T-helper 1 cell treated with Interleukin-12 subunit alpha and Interleukin-12 subunit beta and Interleukin-4 antibody, amounts not matched to agents 30 ng/mL and 1 ng/mL, for 36 hours (primary cell): ENCODE results near the gene CDC20B. TPM values are rescaled to one million over a fixed set of nuclear protein-coding genes. Genes with fewer than 3 reads are reported as not detected.

Experiments
- intact Hi-C: fragments of 100-400 bp; cut with micrococcal nuclease; formaldehyde crosslinking; loops from one replicate; pipeline ENCODE4 v1.15.1; 2024
- total RNA-seq: library from RNA; stranded (reverse); gene quantifications from 2 replicates; pipeline ENCODE4 v1.2.3, GENCODE V29; 2022

Gene CDC20B
- total RNA-seq: 0.12 and 0.17 TPM in 2 replicates

GRCh38 chr5:55172937-55173686 is at the start of gene CDC20B:
Gene CDC20B (minus strand): TSS chr5:55173177. CDS start chr5:55173000, 177 bp downstream.
- intact Hi-C loops: loop anchor here (1.0 to 5.0 kb wide), 18 partner anchors 26 to 1154 kb away; partner anchors contain the start of genes ARL15, DHX29, GZMA and MTREX

- intact Hi-C loops: no loop called here
These were observed 49.4 kb upstream of the CDC20B start for GRCh38 chr5:55222092-55222984.

- intact Hi-C loops: loop anchor here (1.0 kb wide), 1 partner anchor 10 kb away; no protein-coding TSS in a partner anchor
These were observed 47.6 kb upstream of the CDC20B start for GRCh38 chr5:55220433-55221185.

- intact Hi-C loops: loop anchor here (1.0 kb wide), 1 partner anchor 11 kb away; no protein-coding TSS in a partner anchor
These were observed 46.8 kb upstream of the CDC20B start for GRCh38 chr5:55219770-55220169.

GRCh38 chr5:55218967-55219366 is 46.0 kb upstream of the CDC20B start:
- intact Hi-C loops: no loop called here

GRCh38 chr5:55211184-55211874 is 38.4 kb upstream of the CDC20B start:
- intact Hi-C loops: no loop called here

- intact Hi-C loops: no loop called here
These were observed 32.0 kb upstream of the CDC20B start for GRCh38 chr5:55205001-55205400.

- intact Hi-C loops: no loop called here
These were observed 18.2 kb upstream of the CDC20B start for GRCh38 chr5:55191165-55191564.

- intact Hi-C loops: no loop called here
These were observed 15.9 kb upstream of the CDC20B start for GRCh38 chr5:55188656-55189540.

- intact Hi-C loops: no loop called here
These were observed 14.4 kb upstream of the CDC20B start for GRCh38 chr5:55187370-55187769.

- intact Hi-C loops: no loop called here
These were observed 7.0 kb upstream of the CDC20B start for GRCh38 chr5:55180016-55180415.

- intact Hi-C loops: no loop called here
These were observed 4.1 kb upstream of the CDC20B start for GRCh38 chr5:55177078-55177477.

- intact Hi-C loops: no loop called here
These were observed 3.3 kb upstream of the CDC20B start for GRCh38 chr5:55176176-55176818.

GRCh38 chr5:55175781-55176175 is 2.8 kb upstream of the CDC20B start:
- intact Hi-C loops: no loop called here

- intact Hi-C loops: loop anchor here (1.0 to 5.0 kb wide), 12 partner anchors 27 to 1154 kb away; partner anchors contain the start of genes ARL15, GZMA, SLC38A9 and SNX18
These were observed 782 bp upstream of the CDC20B start for GRCh38 chr5:55173687-55174230.

GRCh38 chr5:55172051-55172899 is 702 bp downstream of the CDC20B start:
- intact Hi-C loops: loop anchor here (1.0 to 5.0 kb wide), 16 partner anchors 25 to 1155 kb away; partner anchors contain the start of genes ARL15, DHX29, GZMA and MTREX

GRCh38 chr5:55171471-55171870 is 1.5 kb downstream of the CDC20B start:
- intact Hi-C loops: loop anchor here (5.0 kb wide), 5 partner anchors 236 to 1156 kb away; no protein-coding TSS in a partner anchor

- intact Hi-C loops: no loop called here
These were observed 10.3 kb downstream of the CDC20B start for GRCh38 chr5:55162666-55163065.
